Stimulated activated CD4-positive, alpha-beta T cell treated with anti-CD3 and anti-CD28 coated beads, TNF-alpha, amount 100 ng/mL, for 1 hour (primary cell): ENCODE data around the gene SLC24A4.

ENCODE experiments used
- DNase-seq, 3 donors: peaks; one replicate each; pipeline ENCODE4 v3.0.0-alpha.2; 2020; ENCODE audit warnings: low read depth in 3 of 3, low spot score in 1 of 3

The SLC24A4 gene

DNA sequence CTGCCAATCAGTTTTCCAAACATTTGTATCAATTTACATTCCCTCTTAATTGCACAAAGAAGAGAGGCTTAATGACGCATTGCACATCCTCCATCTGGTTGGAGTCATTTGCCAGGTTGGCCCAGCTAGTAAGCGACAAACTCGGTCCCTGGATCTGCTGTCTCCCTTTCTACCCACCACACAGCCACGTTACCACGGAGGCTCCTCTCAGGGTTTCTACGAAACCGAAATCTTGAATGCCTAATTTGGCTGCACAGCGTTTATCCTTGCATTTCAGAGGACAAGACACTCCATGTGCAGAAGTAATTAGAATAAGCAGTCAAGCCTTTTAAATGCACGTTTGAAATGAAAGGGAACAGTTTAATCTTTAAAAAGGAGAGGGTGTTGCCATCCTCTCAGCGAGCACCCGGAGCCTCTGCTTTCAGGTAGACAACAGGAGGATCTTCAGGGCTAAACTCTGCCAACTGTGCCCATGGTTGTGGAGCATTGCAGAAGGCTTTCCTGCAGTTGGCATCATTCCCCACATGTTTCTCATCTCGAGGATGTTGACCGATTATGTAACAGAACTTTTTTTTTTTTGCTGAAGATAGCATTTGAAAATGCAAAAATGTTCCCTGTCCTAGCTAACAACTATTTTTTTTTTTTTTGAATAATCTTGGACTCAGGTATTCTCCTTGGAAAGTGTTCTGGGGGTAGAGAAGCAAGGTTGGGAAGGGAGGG lies 37.8 kb downstream of the SLC24A4 start:
- DNase-seq, result no peak

- no peak for DNase-seq
Measured at GRCh38 chr14:92362781-92363235, 39.8 kb downstream of the SLC24A4 start.

- DNase-seq, result no peak
Measured at GRCh38 chr14:92366237-92366636, 43.3 kb downstream of the SLC24A4 start.

- no peak for DNase-seq
Measured at GRCh38 chr14:92368001-92368400, 45.0 kb downstream of the SLC24A4 start.

DNA sequence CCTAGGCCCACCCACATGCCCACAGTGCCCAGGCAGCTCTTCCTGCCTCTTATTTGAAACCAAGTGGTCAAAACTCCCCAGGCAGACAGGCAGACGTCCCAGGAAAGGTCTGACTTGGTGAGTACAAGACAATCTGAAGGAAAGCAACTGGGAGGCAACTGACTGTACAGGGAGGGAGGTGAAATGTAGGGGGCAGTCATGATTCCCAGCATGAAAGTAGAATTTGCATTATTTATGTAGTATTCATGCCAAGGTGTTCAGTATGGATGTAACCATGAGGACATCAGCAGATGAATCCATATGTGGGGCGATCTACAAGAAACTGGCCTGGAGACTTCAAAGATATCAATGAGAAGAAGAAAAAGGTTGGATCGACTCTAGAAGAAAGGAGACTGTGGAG lies 46.1 kb downstream of the SLC24A4 start:
- no peak for DNase-seq

- DNase-seq, result no peak
Measured at GRCh38 chr14:92372230-92372629, 49.3 kb downstream of the SLC24A4 start.

GRCh38 chr14:92373336-92373735 lies 50.4 kb downstream of the SLC24A4 start:
- no peak for DNase-seq

GRCh38 chr14:92380131-92380530 lies 57.2 kb downstream of the SLC24A4 start:
- DNase-seq, result no peak

DNA sequence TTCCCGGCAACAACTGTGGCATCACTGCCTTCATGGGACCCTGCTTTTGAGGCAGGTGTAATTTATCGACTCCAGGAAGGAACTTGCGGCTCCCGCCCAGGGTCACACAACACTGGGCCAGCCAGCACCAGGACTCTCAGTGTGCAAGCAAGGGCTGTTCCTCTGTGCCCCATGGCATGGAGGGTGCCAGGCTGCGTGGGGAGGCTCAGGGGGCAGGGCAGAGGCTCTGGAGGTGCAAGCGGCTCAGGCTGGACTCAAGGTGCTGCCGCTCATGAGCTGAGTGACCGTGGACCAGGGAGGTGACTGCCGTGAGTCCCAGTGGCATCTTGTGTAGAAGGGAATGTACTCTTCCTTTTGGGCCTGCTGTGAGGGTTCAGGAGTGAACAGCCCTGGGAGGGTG lies 57.6 kb downstream of the SLC24A4 start:
- DNase-seq, result no peak

GRCh38 chr14:92382677-92383076 lies 59.7 kb downstream of the SLC24A4 start:
- DNase-seq, result no peak

- DNase-seq, result no peak
Measured at GRCh38 chr14:92383805-92384204, 60.8 kb downstream of the SLC24A4 start.

DNA sequence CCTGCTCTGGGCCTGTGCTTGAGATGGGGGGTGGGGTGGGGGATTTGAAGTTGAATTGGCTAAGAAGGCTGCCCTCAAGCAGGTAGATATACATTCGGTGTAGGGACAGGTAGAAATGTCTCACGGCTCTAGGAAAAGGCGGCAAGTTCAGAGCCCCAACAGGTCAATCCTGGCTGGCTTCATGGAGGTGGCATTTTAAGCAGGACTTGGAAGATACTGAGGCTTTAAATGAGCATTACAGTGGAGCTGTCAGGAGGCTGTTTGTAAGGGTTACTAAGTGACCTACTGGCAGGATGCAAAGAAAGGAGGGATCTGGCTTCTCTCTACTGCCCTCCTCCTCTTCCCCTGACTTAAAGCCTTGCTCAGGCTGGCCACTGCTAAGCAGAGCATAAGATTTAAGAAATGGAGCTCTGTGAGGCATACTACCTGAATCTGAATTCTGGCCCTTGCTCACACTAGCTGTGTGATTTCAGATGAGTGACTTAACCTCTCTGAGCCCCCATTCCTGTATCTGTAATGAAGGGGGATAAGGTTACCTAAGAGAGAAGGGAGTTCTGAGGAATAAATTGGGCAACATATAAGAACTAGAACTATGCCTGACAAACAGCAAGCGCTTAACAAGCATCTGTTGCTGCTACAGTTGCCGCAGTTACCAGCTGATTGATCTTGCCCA lies 61.6 kb downstream of the SLC24A4 start:
- DNase-seq, result no peak

- DNase-seq, result no peak
Measured at GRCh38 chr14:92385561-92385960, 62.6 kb downstream of the SLC24A4 start.

GRCh38 chr14:92386165-92386564 lies 63.2 kb downstream of the SLC24A4 start:
- no peak for DNase-seq

DNA sequence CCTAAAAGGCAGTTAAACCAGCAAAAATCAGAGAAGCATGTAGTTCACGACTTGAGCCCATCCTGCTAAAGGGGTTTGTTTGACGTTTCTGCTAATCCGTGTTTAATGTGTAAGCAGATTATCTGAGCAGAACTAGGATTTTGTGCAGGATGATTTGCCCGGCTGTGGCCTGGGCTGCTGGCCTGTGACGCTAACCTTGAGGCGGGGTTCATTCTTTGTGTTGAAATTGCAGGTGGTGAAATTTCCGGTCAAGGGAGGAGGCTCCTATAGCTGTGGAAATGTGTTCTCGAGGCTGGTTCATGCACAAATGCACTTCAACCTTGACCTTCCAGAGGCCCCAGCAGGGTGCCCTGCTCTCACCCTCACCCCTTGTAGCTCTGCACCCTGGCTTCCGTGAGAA lies 63.7 kb downstream of the SLC24A4 start:
- DNase-seq, result no peak

- no peak for DNase-seq
Measured at GRCh38 chr14:92387578-92387977, 64.6 kb downstream of the SLC24A4 start.

DNA sequence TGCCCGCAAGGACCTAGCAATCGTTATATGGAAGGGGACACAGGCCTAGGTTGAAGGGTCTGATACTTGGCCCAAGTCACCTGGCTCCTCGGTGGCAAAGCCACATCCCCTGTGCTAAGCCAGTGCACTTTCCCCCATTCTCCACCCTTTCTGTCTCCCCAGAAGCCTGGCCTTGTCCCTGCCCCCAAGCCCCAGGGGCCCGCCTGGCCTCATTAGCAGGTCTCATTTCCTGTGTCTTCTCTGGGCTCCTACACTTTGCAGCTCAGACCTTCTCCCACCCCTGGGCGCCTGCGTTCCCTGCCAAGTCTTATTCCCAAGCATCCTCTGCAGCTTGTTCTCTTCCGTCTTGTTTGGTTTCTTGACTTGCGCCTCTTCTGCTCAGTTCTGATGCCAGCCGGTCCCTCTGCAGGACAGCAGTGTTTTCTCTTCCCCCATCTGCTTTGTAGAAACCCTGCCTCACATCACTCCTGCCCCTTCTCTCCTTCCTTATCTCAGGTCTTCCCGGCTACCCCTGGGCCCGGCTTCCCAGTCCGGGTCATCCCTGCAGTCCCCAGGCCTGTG lies 66.7 kb downstream of the SLC24A4 start:
- no peak for DNase-seq

GRCh38 chr14:92391726-92392125 lies 68.8 kb downstream of the SLC24A4 start:
- DNase-seq, result no peak

DNA sequence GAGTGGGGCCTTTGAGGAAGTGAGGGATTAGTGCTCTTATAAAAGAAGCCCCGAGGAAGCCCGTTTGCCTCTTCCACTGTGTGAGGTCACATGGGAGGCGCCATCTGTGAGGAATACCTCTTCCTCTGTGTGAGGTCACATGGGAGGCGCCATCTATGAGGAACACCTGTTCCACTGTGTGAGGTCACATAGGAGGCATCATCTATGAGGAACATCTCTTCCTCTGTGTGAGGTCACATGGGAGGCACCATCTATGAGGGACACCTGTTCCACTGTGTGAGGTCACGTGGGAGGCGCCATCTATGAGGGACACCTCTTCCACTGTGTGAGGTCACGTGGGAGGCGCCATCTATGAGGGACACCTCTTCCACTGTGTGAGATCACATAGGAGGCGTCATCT lies 69.7 kb downstream of the SLC24A4 start:
- no peak for DNase-seq

- DNase-seq, result no peak
Measured at GRCh38 chr14:92397150-92397952, 74.4 kb downstream of the SLC24A4 start.

GRCh38 chr14:92397953-92398564 lies 75.1 kb downstream of the SLC24A4 start:
- no peak for DNase-seq
